Naive thymus-derived CD8-positive, alpha-beta T cell (primary cell): ENCODE results near the gene CABLES2. TPM values are rescaled to one million over a fixed set of nuclear protein-coding genes. Genes with fewer than 3 reads are reported as not detected.

Experiments
- ATAC-seq, 2 donors: fragments of 150-1000 bp; cut with Tn5 transposase in 1 of 2; sonication (Bioruptor Pico), chemical (Tn5 transposase) in 1 of 2; 1 replicate in 1 of 2; 2 replicates in 1 of 2; pipeline ENCODE4 v1.10.0; 2021; ENCODE audit warnings: mild to moderate bottlenecking in 2 of 2, moderate library complexity in 2 of 2
- POLR2A ChIA-PET: fragments of 350-600 bp; sonication (Branson Sonifier 250); formaldehyde crosslinking; loops from one replicate; lab custom pipeline; 2021; ENCODE audit warnings: antibody characterized with exemption; lab: Charles Lee
- DNase-seq, 10 donors: peaks; one replicate each; pipeline versions ENCODE4 v3.0.0 to v3.0.0-alpha.2; 2020 to 2022
- H3K27ac Mint-ChIP-seq, 10 donors: one replicate each; pipeline ENCODE4 v1.8.0; 2020 to 2022; ENCODE audit warnings: mild to moderate bottlenecking in 10 of 10, mixed read lengths in 10 of 10, moderate library complexity in 4 of 10, inconsistent platforms in 1 of 10
- H3K27me3 Mint-ChIP-seq, 5 donors: one replicate each; pipeline ENCODE4 v1.8.0; 2021 to 2022; ENCODE audit warnings: mixed read lengths in 5 of 5
- H3K36me3 Mint-ChIP-seq, 3 donors: one replicate each; pipeline ENCODE4 v1.8.0; 2020 to 2022; ENCODE audit warnings: mixed read lengths in 3 of 3, mild to moderate bottlenecking in 2 of 3, inconsistent platforms in 1 of 3
- H3K4me1 Mint-ChIP-seq, 4 donors: one replicate each; pipeline ENCODE4 v1.8.0; 2021 to 2022; ENCODE audit warnings: mixed read lengths in 4 of 4
- H3K4me3 Mint-ChIP-seq, 10 donors: one replicate each; pipeline ENCODE4 v1.8.0; 2020 to 2022; ENCODE audit warnings: mild to moderate bottlenecking in 10 of 10, mixed read lengths in 10 of 10, moderate library complexity in 6 of 10, inconsistent platforms in 1 of 10
- H3K9me3 Mint-ChIP-seq, 9 donors: one replicate each; pipeline ENCODE4 v1.8.0; 2020 to 2022; ENCODE audit warnings: mixed read lengths in 9 of 9, mild to moderate bottlenecking in 3 of 9, inconsistent platforms in 1 of 9, moderate library complexity in 1 of 9
- polyA plus RNA-seq, 3 donors: library from polyadenylated mRNA; unstranded; fragments of 300-500 nt; fragmentation: Illumina TruSeq; gene quantifications; one replicate each; pipeline ENCODE4 v1.2.3, GENCODE V29; 2021
- total RNA-seq, 8 experiments: library from RNA in 2 of 8; stranded (reverse) in 2 of 8; gene quantifications; one replicate each; pipeline ENCODE4 v1.2.3 and lab custom pipeline; 2021 to 2026

The CABLES2 gene
- total and polyA plus RNA-seq, 5 experiments from 2014 or later = 0.83 to 6.4 (median 1.7) TPM

- no peaks in the 10 kb centered on the region for H3K36me3 Mint-ChIP-seq
- H3K4me1 Mint-ChIP-seq = peaks cover 0 to 5% (median under 1%) of the 10 kb centered on the region in 4 donors
- H3K4me3 Mint-ChIP-seq = no peak overlapping the region
- no peaks in the 10 kb centered on the region for H3K9me3 Mint-ChIP-seq
- H3K27ac Mint-ChIP-seq = no peak overlapping the region
- peaks cover 0 to 11% (median 0%) of the 10 kb centered on the region in 5 donors for H3K27me3 Mint-ChIP-seq
- ATAC-seq = no peak
- POLR2A ChIA-PET = no interaction called here
- DNase-seq = no peak
Measured at GRCh38 chr20:62422636-62423325, 15.7 kb upstream of the CABLES2 start.

GRCh38 chr20:62421716-62421990, 14.6 kb upstream of the CABLES2 start:
- Mint-ChIP-seq H3K27me3 (peaks cover 0 to 11% (median 0%) of the 10 kb centered on the region in 5 donors), H3K4me1 (peaks cover 0 to 5% (median under 1%) of the 10 kb centered on the region in 4 donors), H3K27ac (no peak overlapping the region), H3K4me3 (no peak overlapping the region), H3K36me3 (no peaks in the 10 kb centered on the region), H3K9me3 (no peaks in the 10 kb centered on the region)
- POLR2A ChIA-PET = no interaction called here
- DNase-seq = no peak
- ATAC-seq = no peak

- H3K27ac Mint-ChIP-seq = no peak overlapping the region
- no peaks in the 10 kb centered on the region for H3K9me3 Mint-ChIP-seq
- ATAC-seq (no peak), DNase-seq (no peak)
- peaks cover 0 to 11% (median 0%) of the 10 kb centered on the region in 5 donors for H3K27me3 Mint-ChIP-seq
- H3K4me1 Mint-ChIP-seq = peaks cover 0 to 5% (median under 1%) of the 10 kb centered on the region in 4 donors
- POLR2A ChIA-PET = no interaction called here
- H3K4me3 Mint-ChIP-seq = no peak overlapping the region
- H3K36me3 Mint-ChIP-seq = no peaks in the 10 kb centered on the region
Measured at GRCh38 chr20:62420846-62421715, 14.0 kb upstream of the CABLES2 start.

- POLR2A ChIA-PET = no interaction called here
- Mint-ChIP-seq H3K4me1 (peaks cover 0 to 5% (median under 1%) of the 10 kb centered on the region in 4 donors), H3K27ac (peak overlapping the region in 1 of 10 donors; percentile 59), H3K27me3 (peaks cover 0 to 5% (median 0%) of the 10 kb centered on the region in 5 donors), H3K4me3 (no peak overlapping the region), H3K9me3 (no peaks in the 10 kb centered on the region), H3K36me3 (no peaks in the 10 kb centered on the region)
- DNase-seq (no peak), ATAC-seq (no peak)
Measured at GRCh38 chr20:62419759-62420158, 12.7 kb upstream of the CABLES2 start.

- no peak overlapping the region for H3K4me3 Mint-ChIP-seq
- peaks cover 0 to 2% (median 0%) of the 10 kb centered on the region in 5 donors for H3K27me3 Mint-ChIP-seq
- no peak overlapping the region for H3K27ac Mint-ChIP-seq
Measured at GRCh38 chr20:62418709-62419487, 11.8 kb upstream of the CABLES2 start.

GRCh38 chr20:62417981-62418708, 11.1 kb upstream of the CABLES2 start:
- no peak for ATAC-seq
- POLR2A ChIA-PET = no interaction called here

More at GRCh38 chr20:62418709-62419487, 11.8 kb upstream of the CABLES2 start:
- POLR2A ChIA-PET = no interaction called here
- H3K36me3 Mint-ChIP-seq = no peaks in the 10 kb centered on the region
- no peak for ATAC-seq
- DNase-seq = no peak
- H3K4me1 Mint-ChIP-seq = peaks cover 0 to 5% (median under 1%) of the 10 kb centered on the region in 4 donors
- no peaks in the 10 kb centered on the region for H3K9me3 Mint-ChIP-seq

GRCh38 chr20:62416651-62417637, 9.9 kb upstream of the CABLES2 start:
- Mint-ChIP-seq H3K4me1 (peaks cover 0 to 5% (median under 1%) of the 10 kb centered on the region in 4 donors), H3K36me3 (no peaks in the 10 kb centered on the region)

More at GRCh38 chr20:62417981-62418708, 11.1 kb upstream of the CABLES2 start:
- Mint-ChIP-seq H3K27ac (no peak overlapping the region), H3K27me3 (peaks cover 0 to 1% (median 0%) of the 10 kb centered on the region in 5 donors), H3K4me1 (peaks cover 0 to 5% (median under 1%) of the 10 kb centered on the region in 4 donors), H3K9me3 (no peaks in the 10 kb centered on the region), H3K36me3 (no peaks in the 10 kb centered on the region), H3K4me3 (no peak overlapping the region)
- no peak for DNase-seq

GRCh38 chr20:62415354-62416111, 8.4 kb upstream of the CABLES2 start:
- DNase-seq (no peak), ATAC-seq (no peak)
- H3K4me1 Mint-ChIP-seq = peaks cover 0 to 3% (median under 1%) of the 10 kb centered on the region in 4 donors
- no peak overlapping the region for H3K27ac Mint-ChIP-seq
- no peaks in the 10 kb centered on the region for H3K36me3 Mint-ChIP-seq
- POLR2A ChIA-PET = no interaction called here
- no peaks in the 10 kb centered on the region for H3K9me3 Mint-ChIP-seq
- H3K4me3 Mint-ChIP-seq = no peak overlapping the region
- H3K27me3 Mint-ChIP-seq = peaks cover 0 to 1% (median 0%) of the 10 kb centered on the region in 5 donors

More at GRCh38 chr20:62416651-62417637, 9.9 kb upstream of the CABLES2 start:
- ATAC-seq = no peak
- no peak overlapping the region for H3K27ac Mint-ChIP-seq
- no peak for DNase-seq
- H3K4me3 Mint-ChIP-seq = no peak overlapping the region
- H3K9me3 Mint-ChIP-seq = no peaks in the 10 kb centered on the region
- POLR2A ChIA-PET = no interaction called here
- H3K27me3 Mint-ChIP-seq = peaks cover 0 to 1% (median 0%) of the 10 kb centered on the region in 5 donors

GRCh38 chr20:62413896-62414481, 6.9 kb upstream of the CABLES2 start:
- H3K27me3 Mint-ChIP-seq = peaks cover 0 to 5% (median 0%) of the 10 kb centered on the region in 5 donors
- no peak overlapping the region for H3K4me3 Mint-ChIP-seq
- DNase-seq = no peak
- ATAC-seq = no peak
- H3K27ac Mint-ChIP-seq = no peak overlapping the region
- no peaks in the 10 kb centered on the region for H3K9me3 Mint-ChIP-seq
- peaks cover 6 to 14% (median 10%) of the 10 kb centered on the region in 4 donors for H3K4me1 Mint-ChIP-seq
- POLR2A ChIA-PET = no interaction called here
- no peaks in the 10 kb centered on the region for H3K36me3 Mint-ChIP-seq

- no peaks in the 10 kb centered on the region for H3K36me3 Mint-ChIP-seq
- no peaks in the 10 kb centered on the region for H3K9me3 Mint-ChIP-seq
- no peak for ATAC-seq
- H3K27ac Mint-ChIP-seq = no peak overlapping the region
- H3K27me3 Mint-ChIP-seq = peaks cover 0 to 4% (median 0%) of the 10 kb centered on the region in 5 donors
- POLR2A ChIA-PET = no interaction called here
- no peak overlapping the region for H3K4me3 Mint-ChIP-seq
- H3K4me1 Mint-ChIP-seq = peaks cover 6 to 14% (median 11%) of the 10 kb centered on the region in 4 donors
- DNase-seq = no peak
Measured at GRCh38 chr20:62413025-62413570, 6.0 kb upstream of the CABLES2 start.
